Activated CD4-positive, alpha-beta T cell treated with anti-CD3 and anti-CD28 coated beads for 36 hours (primary cell): Measurements from ENCODE around the gene TCF3. TPM values are rescaled to one million over a fixed set of nuclear protein-coding genes. Genes with fewer than 3 reads are reported as not detected.

Experiments used
- ATAC-seq: fragments of 200-7000 bp; cut with Tn5 transposase; one replicate; pipeline ENCODE4 v1.10.0; 2021; ENCODE audit warnings: mild to moderate bottlenecking, moderate library complexity
- CTCF ChIA-PET: fragments of 350-600 bp; sonication (Branson Sonifier 250); formaldehyde crosslinking; loops from one replicate; lab custom pipeline; 2021; ENCODE audit warnings: antibody characterized with exemption; lab: Charles Lee
- POLR2A ChIA-PET: fragments of 350-600 bp; sonication (Branson Sonifier 250); formaldehyde crosslinking; loops from one replicate; lab custom pipeline; 2021; ENCODE audit warnings: antibody characterized with exemption, inconsistent platforms; lab: Charles Lee
- DNase-seq: peaks from one replicate; pipeline ENCODE4 v3.0.0-alpha.2; 2020
- H3K27ac Mint-ChIP-seq: one replicate; pipeline ENCODE4 v1.8.0; 2021; ENCODE audit warnings: mixed read lengths
- H3K27me3 Mint-ChIP-seq: one replicate; pipeline ENCODE4 v1.8.0; 2021; ENCODE audit warnings: mixed read lengths
- H3K36me3 Mint-ChIP-seq: one replicate; pipeline ENCODE4 v1.8.0; 2021; ENCODE audit warnings: low read depth, mixed read lengths
- H3K4me1 Mint-ChIP-seq: one replicate; pipeline ENCODE4 v1.8.0; 2021; ENCODE audit warnings: mixed read lengths
- H3K4me3 Mint-ChIP-seq: one replicate; pipeline ENCODE4 v1.8.0; 2021; ENCODE audit warnings: mild to moderate bottlenecking, moderate library complexity, mixed read lengths
- H3K9me3 Mint-ChIP-seq: one replicate; pipeline ENCODE4 v1.8.0; 2021; ENCODE audit warnings: low read depth, mixed read lengths
- intact Hi-C, 2 experiments: fragments of 100-400 bp; cut with DNase I in 1 of 2; cut with micrococcal nuclease in 1 of 2; formaldehyde crosslinking; loops; one replicate each; pipeline versions ENCODE4 v1.14.2 to v1.15.1; 2022 to 2024; cut with DNase I, micrococcal nuclease
- total RNA-seq, 2 experiments: library from RNA; stranded (reverse); gene quantifications; one replicate each; pipeline ENCODE4 v1.2.3, GENCODE V29; 2021

Gene TCF3
- total RNA-seq, 2 experiments from 2014 or later, result 115 to 133 TPM

- no peak overlapping the region for H3K27ac Mint-ChIP-seq
Measured at GRCh38 chr19:1567116-1567847, 85.1 kb downstream of the TCF3 start.

DNA sequence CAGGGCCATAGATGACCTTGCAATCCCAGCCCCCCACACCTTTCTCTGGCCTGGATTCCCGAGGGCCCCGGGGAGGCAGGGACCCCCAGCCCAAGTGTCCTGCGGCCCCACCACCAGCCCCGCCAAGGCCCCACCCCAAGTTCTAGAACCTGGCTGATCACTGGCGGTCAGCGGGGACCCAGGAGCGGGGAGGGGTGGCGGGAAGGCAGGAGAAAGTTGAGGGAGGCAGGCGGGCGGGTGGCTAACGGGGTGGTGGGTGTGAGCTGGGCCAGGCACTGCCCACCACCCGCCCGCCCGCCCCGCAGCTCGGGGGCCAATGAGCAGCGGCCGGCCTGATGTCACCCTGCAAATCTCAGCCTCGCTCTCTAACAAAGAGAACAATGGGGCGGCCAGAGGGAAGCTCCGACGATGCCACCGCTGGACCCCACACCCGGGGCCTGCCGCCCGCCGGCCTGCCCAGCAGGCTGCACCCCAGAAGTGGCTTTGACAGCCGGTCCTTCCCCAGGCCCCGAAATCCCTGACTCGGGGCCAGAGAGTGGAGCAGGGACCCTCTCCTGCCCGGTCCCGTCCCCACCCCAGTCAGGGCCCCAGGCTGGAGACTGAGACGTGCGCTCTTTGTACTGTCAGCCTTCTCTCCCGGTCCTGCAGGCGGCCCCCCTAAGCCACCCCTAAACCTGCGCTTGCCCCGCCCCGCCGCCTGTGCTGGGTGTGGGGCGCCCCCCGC, 85.9 kb downstream of the TCF3 start:
- Mint-ChIP-seq H3K4me1 (no peaks in the 10 kb centered on the region), H3K4me3 (no peak overlapping the region), H3K27ac (no peak overlapping the region), H3K27me3 (peaks cover 7% of the 10 kb centered on the region), H3K9me3 (no peaks in the 10 kb centered on the region), H3K36me3 (no peaks in the 10 kb centered on the region)
- intact Hi-C loops, result no loop called here
- POLR2A ChIA-PET, result no interaction called here
- DNase-seq (no peak), ATAC-seq (no peak)
- CTCF ChIA-PET, result no interaction called here

More at GRCh38 chr19:1567116-1567847, 85.1 kb downstream of the TCF3 start:
- DNase-seq (peak; percentile 21), ATAC-seq (no peak)
- Mint-ChIP-seq H3K27me3 (peaks cover 7% of the 10 kb centered on the region), H3K36me3 (no peaks in the 10 kb centered on the region), H3K4me3 (no peak overlapping the region), H3K4me1 (no peaks in the 10 kb centered on the region), H3K9me3 (no peaks in the 10 kb centered on the region)
- intact Hi-C loops, result no loop called here
- ChIA-PET POLR2A (no interaction called here), CTCF (no interaction called here)

- no peaks in the 10 kb centered on the region for H3K9me3 Mint-ChIP-seq
- no peaks in the 10 kb centered on the region for H3K36me3 Mint-ChIP-seq
- H3K4me3 Mint-ChIP-seq, result no peak overlapping the region
- ChIA-PET POLR2A (no interaction called here), CTCF (interaction anchor here (0.7 kb wide), 1 partner anchor 263 kb away, joined by 3 read pairs; no protein-coding TSS in a partner anchor)
- DNase-seq, result no peak
- no peak for ATAC-seq
- no peaks in the 10 kb centered on the region for H3K4me1 Mint-ChIP-seq
- H3K27ac Mint-ChIP-seq, result no peak overlapping the region
- intact Hi-C loops, result no loop called here
- H3K27me3 Mint-ChIP-seq, result no peaks in the 10 kb centered on the region
Measured at GRCh38 chr19:1563251-1563650, 89.2 kb downstream of the TCF3 start.

DNA sequence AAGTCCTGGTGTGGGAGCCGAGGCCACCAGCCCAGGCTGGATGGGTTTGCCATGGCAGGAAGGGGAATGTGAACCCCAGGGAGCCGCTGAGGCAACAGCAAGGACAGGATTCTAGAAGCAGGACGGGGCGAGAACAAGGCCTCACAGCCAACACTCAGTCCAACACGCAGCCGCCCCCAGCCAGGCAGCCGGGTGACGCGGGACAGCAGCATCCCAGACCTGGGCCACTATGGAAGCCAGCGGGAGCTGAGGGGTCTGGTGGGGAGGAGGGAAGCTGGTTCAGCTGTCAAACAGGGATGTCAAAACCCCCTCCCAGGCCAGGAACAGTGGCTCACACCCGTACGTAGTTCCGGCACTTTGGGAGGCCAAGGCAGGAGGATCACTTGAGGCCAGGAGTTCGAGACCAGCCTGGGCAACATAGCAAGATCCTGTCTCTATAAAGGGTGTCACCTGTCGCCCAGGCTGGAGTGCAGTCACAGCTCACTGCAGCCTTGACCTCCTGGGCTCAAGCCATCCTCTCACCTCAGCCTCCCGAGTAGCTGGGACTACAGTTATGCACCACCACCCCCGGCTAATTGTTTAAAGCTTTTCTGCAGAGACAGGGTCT, 91.1 kb downstream of the TCF3 start:
- DNase-seq (no peak), ATAC-seq (no peak)
- Mint-ChIP-seq H3K4me3 (no peak overlapping the region), H3K27me3 (no peaks in the 10 kb centered on the region), H3K27ac (no peak overlapping the region), H3K9me3 (no peaks in the 10 kb centered on the region), H3K4me1 (no peaks in the 10 kb centered on the region), H3K36me3 (no peaks in the 10 kb centered on the region)
- ChIA-PET POLR2A (no interaction called here), CTCF (no interaction called here)
- intact Hi-C loops, result no loop called here

GRCh38 chr19:1560286-1560882, 92.0 kb downstream of the TCF3 start:
- no peaks in the 10 kb centered on the region for H3K4me1 Mint-ChIP-seq
- no peaks in the 10 kb centered on the region for H3K9me3 Mint-ChIP-seq
- ChIA-PET POLR2A (no interaction called here), CTCF (no interaction called here)
- no peaks in the 10 kb centered on the region for H3K36me3 Mint-ChIP-seq
- H3K4me3 Mint-ChIP-seq, result no peak overlapping the region
- no peak overlapping the region for H3K27ac Mint-ChIP-seq
- no peak for DNase-seq
- ATAC-seq, result no peak
- no peaks in the 10 kb centered on the region for H3K27me3 Mint-ChIP-seq
- intact Hi-C loops, result no loop called here

Other genes starting within 250 kb of the TCF3 start
- gene DAZAP1, start 245.0 kb downstream of the TCF3 start, total RNA-seq, result 100 to 1,000 TPM; 248 to 347 TPM
- gene RPS15, start 214.2 kb downstream of the TCF3 start, total RNA-seq, result 1,000 to 10,000 TPM; 1,716 to 1,858 TPM
- under 1 TPM; 0.09 to 0.14 TPM for gene APC2, start 202.5 kb downstream of the TCF3 start, total RNA-seq
- gene C19orf25, start 173.4 kb downstream of the TCF3 start, total RNA-seq, result 10 to 100 TPM; 19.9 to 26.9 TPM
- gene PCSK4, start 162.3 kb downstream of the TCF3 start, total RNA-seq, result 1 to 10 TPM; 1.8 to 3.9 TPM
- gene REEP6, start 161.4 kb downstream of the TCF3 start, total RNA-seq, result 1 to 10 TPM; 2.1 to 2.7 TPM
- gene ADAMTSL5, start 139.6 kb downstream of the TCF3 start, total RNA-seq, result 1 to 10 TPM; 2.5 to 3.8 TPM
- not detected for gene PLK5, start 128.5 kb downstream of the TCF3 start, total RNA-seq
- gene MEX3D, start 84.3 kb downstream of the TCF3 start, total RNA-seq, result 1 to 10 TPM; 6.2 to 6.7 TPM
- gene MBD3, start 59.8 kb downstream of the TCF3 start, total RNA-seq, result 10 to 100 TPM; 68.9 to 87.5 TPM
- gene UQCR11, start 47.2 kb downstream of the TCF3 start, total RNA-seq, result 100 to 1,000 TPM; 152 to 226 TPM
- gene ONECUT3, start 100.9 kb upstream of the TCF3 start, total RNA-seq, result not detected
- 1 to 10 TPM; 7.9 to 8.4 TPM for gene ATP8B3, start 159.7 kb upstream of the TCF3 start, total RNA-seq
- gene REXO1, start 195.9 kb upstream of the TCF3 start, total RNA-seq, result 10 to 100 TPM; 39.3 to 49.8 TPM
- 10 to 100 TPM; 22.5 to 28.8 TPM for gene KLF16, start 211.0 kb upstream of the TCF3 start, total RNA-seq
- gene ABHD17A, start 232.9 kb upstream of the TCF3 start, total RNA-seq, result 10 to 100 TPM; 84.5 to 88.5 TPM